Neural progenitor cell (in vitro differentiated cells): Measurements from ENCODE around the gene VEPH1. TPM values are rescaled to one million over a fixed set of nuclear protein-coding genes. Genes with fewer than 3 reads are reported as not detected.

Experiments used
- DNase-seq: peaks from one replicate; pipeline ENCODE4 v3.0.0-alpha.2; 2016; ENCODE audit warnings: low spot score
- H2AFZ ChIP-seq: fragments of 200-600 bp; sonication (generic); replicated peaks from 2 replicates; pipeline ENCODE4 v1.6.1; 2016; ENCODE audit warnings: antibody characterized with exemption
- H3F3A ChIP-seq: fragments of 200-600 bp; sonication (generic); 2 replicates; pipeline ENCODE4 v1.6.1; 2016; ENCODE audit warnings: antibody characterized with exemption, low read depth
- H3K27ac ChIP-seq: fragments of 200-600 bp; sonication (generic); 2 replicates; pipeline ENCODE4 v1.5.1; 2016; ENCODE audit warnings: mild to moderate bottlenecking
- H3K27me3 ChIP-seq: fragments of 200-600 bp; sonication (generic); 2 replicates; pipeline ENCODE4 v1.6.1; 2016; ENCODE audit warnings: mild to moderate bottlenecking, moderate library complexity
- H3K36me3 ChIP-seq: fragments of 200-600 bp; sonication (generic); 2 replicates; pipeline ENCODE4 v1.5.1; 2016
- H3K4me1 ChIP-seq: fragments of 200-600 bp; sonication (generic); 2 replicates; pipeline ENCODE4 v1.6.1; 2016; ENCODE audit warnings: mixed run types
- H3K4me2 ChIP-seq: fragments of 200-600 bp; sonication (generic); 2 replicates; pipeline ENCODE4 v1.6.1; 2016
- H3K4me3 ChIP-seq: fragments of 200-600 bp; sonication (generic); 2 replicates; pipeline ENCODE4 v1.5.1; 2016
- H3K79me2 ChIP-seq: fragments of 200-600 bp; sonication (generic); 2 replicates; pipeline ENCODE4 v1.6.1; 2016; ENCODE audit warnings: low read depth
- H3K9ac ChIP-seq: fragments of 200-600 bp; sonication (generic); 2 replicates; pipeline ENCODE4 v1.6.1; 2016
- H3K9me3 ChIP-seq: fragments of 200-600 bp; sonication (generic); 2 replicates; pipeline ENCODE4 v1.5.1; 2016; ENCODE audit warnings: low read depth
- H4K20me1 ChIP-seq: fragments of 200-600 bp; sonication (generic); 2 replicates; pipeline ENCODE4 v1.6.1; 2016; ENCODE audit warnings: low read depth
- H3K27ac Mint-ChIP-seq: 3 replicates; pipeline ENCODE4 v1.8.0; 2021; ENCODE audit warnings: mixed read lengths
- H3K27me3 Mint-ChIP-seq: 2 replicates; pipeline ENCODE4 v1.8.0; 2022; ENCODE audit warnings: low read depth, mild to moderate bottlenecking, inconsistent platforms, moderate library complexity, mixed read lengths; ENCODE audit not compliant: insufficient read depth
- H3K36me3 Mint-ChIP-seq: 3 replicates; pipeline ENCODE4 v1.8.0; 2021; ENCODE audit warnings: mixed read lengths
- H3K4me1 Mint-ChIP-seq: 3 replicates; pipeline ENCODE4 v1.8.0; 2021; ENCODE audit warnings: mixed read lengths
- H3K4me3 Mint-ChIP-seq: 3 replicates; pipeline ENCODE4 v1.8.0; 2021; ENCODE audit warnings: mild to moderate bottlenecking, moderate library complexity, mixed read lengths
- H3K9me3 Mint-ChIP-seq: 3 replicates; pipeline ENCODE4 v1.8.0; 2020; ENCODE audit warnings: mixed read lengths
- EZH2 ChIP-seq: fragments of 200-600 bp; sonication (generic); IDR thresholded peaks from 2 replicates; pipeline ENCODE4 v1.6.1; 2017; ENCODE audit warnings: antibody characterized with exemption, mild to moderate bottlenecking, moderate library complexity
- EZH2phosphoT487 ChIP-seq: fragments of 200-600 bp; sonication (generic); IDR thresholded peaks from 2 replicates; pipeline ENCODE4 v1.6.1; 2017; ENCODE audit warnings: antibody characterized with exemption
- total RNA-seq: library from RNA; depleted of rRNA; stranded (reverse); fragments of >200 nt; gene quantifications from 2 replicates; pipeline ENCODE4 v1.2.3, GENCODE V29; 2015; ENCODE audit warnings: low replicate concordance
- TF ChIP-seq, protein P1 (sequence below): fragments of 200-600 bp; sonication (generic); IDR thresholded peaks from 2 replicates; pipeline ENCODE4 v1.5.1; 2017; ENCODE audit warnings: antibody characterized with exemption, mild to moderate bottlenecking

Gene VEPH1
- total RNA-seq, 1 donor from 2014 or later: not detected

- TF ChIP-seq EZH2: no peak
- Mint-ChIP-seq H3K27ac (no peak overlapping the region), H3K9me3 (no peaks in the 10 kb centered on the region), H3K36me3 (no peaks in the 10 kb centered on the region), H3K4me3 (no peak overlapping the region), H3K27me3 (peaks cover 2% of the 10 kb centered on the region), H3K4me1 (peaks cover 5% of the 10 kb centered on the region)
- H3K79me2 ChIP-seq: no peaks in the 10 kb centered on the region
- H3K4me3 ChIP-seq: no peak overlapping the region
- DNase-seq: no peak
- H3K4me2 ChIP-seq: no peak overlapping the region
- H3K27ac ChIP-seq: no peak overlapping the region
- no peaks in the 10 kb centered on the region for H3K27me3 ChIP-seq
- no peak overlapping the region for H3K9ac ChIP-seq
- H4K20me1 ChIP-seq: no peaks in the 10 kb centered on the region
- no peak overlapping the region for H2AFZ ChIP-seq
- no peaks in the 10 kb centered on the region for H3K4me1 ChIP-seq
- H3K9me3 ChIP-seq: no peaks in the 10 kb centered on the region
- no peaks in the 10 kb centered on the region for H3K36me3 ChIP-seq
- H3F3A ChIP-seq: no peaks in the 10 kb centered on the region
These were observed 22.8 kb upstream of the VEPH1 start for GRCh38 chr3:157526036-157526435.

- Histone ChIP-seq H3K9ac (no peak overlapping the region), H3K27ac (no peak overlapping the region), H3K4me3 (no peak overlapping the region), H3K9me3 (no peaks in the 10 kb centered on the region), H2AFZ (no peak overlapping the region), H3F3A (no peaks in the 10 kb centered on the region), H3K36me3 (no peaks in the 10 kb centered on the region), H3K79me2 (no peaks in the 10 kb centered on the region), H3K4me2 (no peak overlapping the region), H3K27me3 (no peaks in the 10 kb centered on the region), H4K20me1 (no peaks in the 10 kb centered on the region), H3K4me1 (no peaks in the 10 kb centered on the region)
- H3K9me3 Mint-ChIP-seq: peaks cover 4% of the 10 kb centered on the region
- H3K27ac Mint-ChIP-seq: no peak overlapping the region
- no peaks in the 10 kb centered on the region for H3K27me3 Mint-ChIP-seq
- no peaks in the 10 kb centered on the region for H3K36me3 Mint-ChIP-seq
- H3K4me1 Mint-ChIP-seq: peaks cover 5% of the 10 kb centered on the region
- DNase-seq: no peak
- H3K4me3 Mint-ChIP-seq: no peak overlapping the region
- TF ChIP-seq, protein P1, sequence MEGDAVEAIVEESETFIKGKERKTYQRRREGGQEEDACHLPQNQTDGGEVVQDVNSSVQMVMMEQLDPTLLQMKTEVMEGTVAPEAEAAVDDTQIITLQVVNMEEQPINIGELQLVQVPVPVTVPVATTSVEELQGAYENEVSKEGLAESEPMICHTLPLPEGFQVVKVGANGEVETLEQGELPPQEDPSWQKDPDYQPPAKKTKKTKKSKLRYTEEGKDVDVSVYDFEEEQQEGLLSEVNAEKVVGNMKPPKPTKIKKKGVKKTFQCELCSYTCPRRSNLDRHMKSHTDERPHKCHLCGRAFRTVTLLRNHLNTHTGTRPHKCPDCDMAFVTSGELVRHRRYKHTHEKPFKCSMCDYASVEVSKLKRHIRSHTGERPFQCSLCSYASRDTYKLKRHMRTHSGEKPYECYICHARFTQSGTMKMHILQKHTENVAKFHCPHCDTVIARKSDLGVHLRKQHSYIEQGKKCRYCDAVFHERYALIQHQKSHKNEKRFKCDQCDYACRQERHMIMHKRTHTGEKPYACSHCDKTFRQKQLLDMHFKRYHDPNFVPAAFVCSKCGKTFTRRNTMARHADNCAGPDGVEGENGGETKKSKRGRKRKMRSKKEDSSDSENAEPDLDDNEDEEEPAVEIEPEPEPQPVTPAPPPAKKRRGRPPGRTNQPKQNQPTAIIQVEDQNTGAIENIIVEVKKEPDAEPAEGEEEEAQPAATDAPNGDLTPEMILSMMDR: no peak
- TF ChIP-seq EZH2phosphoT487 (no peak), EZH2 (no peak)
These were observed 20.6 kb upstream of the VEPH1 start for GRCh38 chr3:157523814-157524213.

DNA sequence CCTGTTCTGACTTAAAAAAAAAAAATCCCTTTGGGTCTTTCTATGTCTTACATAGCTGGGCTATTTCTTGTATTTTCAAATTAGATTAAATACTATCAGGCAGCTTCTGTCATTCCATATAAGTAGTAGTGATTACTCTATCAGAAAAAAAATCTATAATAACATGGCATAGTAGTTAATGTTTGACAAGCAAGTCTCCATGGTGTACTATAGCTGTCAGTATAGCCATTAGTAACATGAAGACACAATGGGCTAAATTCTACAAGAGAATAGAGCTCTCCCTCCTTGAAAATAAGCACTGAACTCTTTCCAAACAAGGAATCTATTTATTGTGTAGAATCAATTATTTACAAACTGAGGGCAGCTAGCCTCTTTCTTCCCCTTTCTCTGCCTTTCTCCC, 19.4 kb upstream of the VEPH1 start:
- Histone ChIP-seq H3K4me2 (no peak overlapping the region), H2AFZ (no peak overlapping the region), H3K9ac (no peak overlapping the region), H3K79me2 (no peaks in the 10 kb centered on the region), H3F3A (no peaks in the 10 kb centered on the region), H3K9me3 (peaks cover 7% of the 10 kb centered on the region), H3K4me3 (no peak overlapping the region), H3K4me1 (no peaks in the 10 kb centered on the region), H3K27me3 (no peaks in the 10 kb centered on the region), H4K20me1 (no peaks in the 10 kb centered on the region), H3K27ac (no peak overlapping the region), H3K36me3 (no peaks in the 10 kb centered on the region)
- Mint-ChIP-seq H3K9me3 (peaks cover 7% of the 10 kb centered on the region), H3K36me3 (no peaks in the 10 kb centered on the region), H3K27me3 (no peaks in the 10 kb centered on the region), H3K4me3 (no peak overlapping the region), H3K27ac (no peak overlapping the region), H3K4me1 (peaks cover 5% of the 10 kb centered on the region)
- DNase-seq: no peak
- TF ChIP-seq EZH2 (no peak), EZH2phosphoT487 (no peak)
- TF ChIP-seq, protein P1: no peak

DNA sequence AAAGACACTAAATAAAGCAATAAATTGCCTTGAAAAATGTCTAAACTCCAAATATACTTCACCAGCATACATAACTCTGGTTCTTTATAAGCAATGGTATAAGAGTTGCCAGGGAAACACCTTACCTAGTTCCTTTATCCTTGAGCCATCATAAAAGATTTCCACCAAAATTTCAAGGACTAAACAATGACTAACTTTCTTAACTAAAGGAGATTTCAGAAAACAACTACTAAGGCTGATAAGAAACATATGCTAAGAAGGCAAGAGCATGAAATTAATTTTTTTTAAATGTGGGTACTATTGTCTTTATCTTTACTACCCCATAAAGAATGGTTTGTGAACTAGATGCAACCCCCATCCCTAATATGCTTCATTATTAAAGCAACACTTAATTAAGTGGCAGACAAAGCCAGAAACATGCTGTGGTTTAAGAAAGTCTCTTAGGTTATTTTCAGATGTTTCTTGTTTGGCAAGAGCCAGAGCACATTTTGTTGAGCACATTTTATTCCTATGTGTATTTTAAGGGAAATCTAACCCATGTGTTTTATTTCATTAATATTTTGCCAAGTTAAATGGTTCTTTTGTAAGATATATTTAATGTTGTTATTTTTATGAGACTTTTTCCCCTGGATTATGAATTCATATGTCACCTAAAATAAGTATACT, 17.4 kb upstream of the VEPH1 start:
- no peaks in the 10 kb centered on the region for H3K4me1 ChIP-seq
- no peak overlapping the region for H3K27ac ChIP-seq
- Mint-ChIP-seq H3K27me3 (no peaks in the 10 kb centered on the region), H3K36me3 (no peaks in the 10 kb centered on the region), H3K4me3 (no peak overlapping the region), H3K27ac (no peak overlapping the region), H3K4me1 (no peaks in the 10 kb centered on the region), H3K9me3 (peaks cover 7% of the 10 kb centered on the region)
- H3K36me3 ChIP-seq: no peaks in the 10 kb centered on the region
- no peak for DNase-seq
- no peak overlapping the region for H3K4me2 ChIP-seq
- no peak overlapping the region for H3K9ac ChIP-seq
- no peaks in the 10 kb centered on the region for H3F3A ChIP-seq
- H3K4me3 ChIP-seq: no peak overlapping the region
- H2AFZ ChIP-seq: no peak overlapping the region
- H3K27me3 ChIP-seq: no peaks in the 10 kb centered on the region
- no peaks in the 10 kb centered on the region for H4K20me1 ChIP-seq
- H3K9me3 ChIP-seq: peaks cover 8% of the 10 kb centered on the region
- no peaks in the 10 kb centered on the region for H3K79me2 ChIP-seq
- TF ChIP-seq EZH2phosphoT487 (no peak), EZH2 (no peak)
- TF ChIP-seq, protein P1: no peak
